OCI-M2 (cell line): Measurements from ENCODE around the gene TRPV3.
"Not testable (repeated sequence)": the region's sequence is repeated elsewhere in the genome, so short reads cannot be mapped to it uniquely, and the experiment has no call there.

ENCODE experiments used
- DNase-seq: peaks from one replicate; lab custom pipeline; 2025; ENCODE audit not compliant: unreplicated experiment; lab: John Stamatoyannopoulos, UW

TRPV3 gene

DNA sequence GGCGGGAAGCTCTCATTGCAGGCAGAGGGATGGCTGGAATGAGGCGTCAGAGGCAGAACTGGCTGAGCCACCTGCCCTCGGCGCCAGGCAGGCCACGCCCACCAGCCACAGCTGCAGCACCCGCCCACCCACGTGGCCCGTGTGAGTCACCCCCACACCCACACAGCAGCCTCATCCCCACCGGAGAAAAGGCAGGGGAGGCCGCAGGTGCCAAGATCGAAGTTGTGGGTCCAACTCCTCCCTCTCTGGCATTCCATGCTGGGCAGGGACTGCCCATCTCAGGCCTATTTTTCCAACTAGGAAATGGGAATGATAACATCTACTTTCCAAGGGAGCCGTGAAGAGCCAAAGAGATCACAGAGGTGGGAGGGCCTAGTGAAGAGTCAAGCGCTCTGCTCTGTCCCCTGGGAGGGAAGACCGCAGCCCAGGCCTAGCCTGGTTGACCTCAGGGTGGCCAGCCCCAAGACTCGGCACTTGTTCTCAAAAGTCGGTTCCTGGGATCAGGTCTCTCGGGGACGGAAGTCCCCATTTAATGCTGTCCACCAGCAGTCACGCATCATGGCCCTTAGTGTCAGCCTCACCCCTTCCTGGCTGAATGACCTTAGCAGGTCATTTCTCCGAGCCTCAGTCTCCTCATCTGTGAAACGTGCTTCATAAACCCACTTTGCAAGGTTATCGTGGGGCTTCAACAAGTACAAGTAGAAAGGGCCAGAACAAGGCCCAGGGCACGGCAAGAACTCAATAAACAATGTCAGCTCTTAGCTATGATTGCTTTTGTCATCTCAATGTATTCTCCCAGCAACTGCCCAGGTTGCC lies at the start of gene TRPV3:
Gene TRPV3, minus strand, starts transcription at position 45 of the 816 bp plus-strand sequence. CDS start 2,962 bp downstream, outside the sequence.
- DNase-seq, result no peak

DNA sequence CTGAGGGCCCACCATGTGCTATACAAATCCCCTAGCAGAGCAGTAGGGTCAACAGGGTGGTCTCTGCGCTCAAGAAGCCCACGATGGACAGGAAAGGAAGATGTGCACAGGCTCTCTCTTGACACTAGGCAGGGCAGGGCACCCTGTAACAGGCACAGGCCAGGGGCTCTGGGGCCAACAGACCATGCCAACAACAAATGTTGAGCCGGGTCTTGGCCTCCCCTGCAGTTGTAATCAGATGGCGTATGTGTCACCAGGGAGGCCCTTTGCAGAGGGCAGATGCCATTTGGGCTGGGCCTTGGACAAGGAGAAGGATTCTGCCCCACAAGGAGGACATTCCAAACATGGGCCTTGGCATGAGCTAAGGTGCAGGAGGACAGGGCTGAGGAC lies 46.3 kb upstream of the TRPV3 start:
- no peak for DNase-seq

DNA sequence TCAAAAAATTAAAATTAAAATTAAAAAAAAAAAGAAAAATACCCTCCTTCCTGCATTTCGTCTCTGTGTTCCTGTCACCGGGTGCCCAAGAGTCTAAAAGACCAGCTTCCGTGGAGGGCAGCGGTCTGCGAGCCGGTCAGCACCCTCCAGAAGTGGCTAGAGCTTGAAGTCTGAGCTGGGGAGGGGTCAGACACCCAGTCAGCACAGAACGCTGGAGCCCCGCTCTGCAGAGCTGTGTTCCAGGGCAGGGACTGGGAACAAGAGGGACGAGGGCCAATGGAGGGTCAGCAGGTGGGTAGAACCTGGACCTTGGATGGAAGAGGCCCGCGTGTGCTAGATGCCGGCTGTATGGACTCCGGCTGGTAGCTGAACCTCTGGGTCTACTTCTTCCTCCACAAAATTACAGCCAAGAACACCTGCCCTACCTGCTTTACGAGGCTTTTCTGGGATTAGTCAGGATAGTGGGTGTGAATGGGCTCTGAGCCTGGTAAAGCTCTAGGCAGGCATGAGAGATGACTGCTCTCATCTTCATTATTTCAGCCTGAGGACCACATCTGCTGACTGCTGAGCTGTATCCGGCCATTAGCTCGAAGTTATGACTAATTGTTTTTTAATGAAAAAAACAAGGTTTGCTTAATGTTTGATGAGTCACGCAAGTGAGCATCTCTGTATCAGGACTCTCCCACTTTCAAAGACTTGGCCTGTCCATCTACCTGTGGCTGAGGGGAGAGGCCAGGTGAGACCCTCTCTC lies 45.7 kb upstream of the TRPV3 start:
- no peak for DNase-seq

DNA sequence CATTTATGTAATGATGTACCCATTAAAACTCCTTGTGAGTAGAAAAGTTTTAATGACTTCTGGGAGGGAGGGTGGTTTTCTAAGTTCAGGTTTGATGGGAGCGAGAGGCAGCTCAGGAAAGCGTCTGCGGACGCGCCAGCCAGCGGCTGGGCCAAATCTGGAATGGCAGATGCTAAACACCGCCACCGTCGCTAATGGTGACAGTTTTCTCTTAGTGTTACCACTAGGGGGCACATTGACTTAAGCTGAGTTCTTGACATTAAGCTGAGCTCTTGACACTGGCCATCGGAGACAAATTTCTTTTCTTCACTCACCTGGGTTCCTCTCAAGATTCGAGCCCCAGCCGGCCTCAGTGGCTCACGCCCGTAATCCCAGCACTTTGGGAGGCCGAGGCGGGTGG lies 44.9 kb upstream of the TRPV3 start:
- no peak for DNase-seq

DNA sequence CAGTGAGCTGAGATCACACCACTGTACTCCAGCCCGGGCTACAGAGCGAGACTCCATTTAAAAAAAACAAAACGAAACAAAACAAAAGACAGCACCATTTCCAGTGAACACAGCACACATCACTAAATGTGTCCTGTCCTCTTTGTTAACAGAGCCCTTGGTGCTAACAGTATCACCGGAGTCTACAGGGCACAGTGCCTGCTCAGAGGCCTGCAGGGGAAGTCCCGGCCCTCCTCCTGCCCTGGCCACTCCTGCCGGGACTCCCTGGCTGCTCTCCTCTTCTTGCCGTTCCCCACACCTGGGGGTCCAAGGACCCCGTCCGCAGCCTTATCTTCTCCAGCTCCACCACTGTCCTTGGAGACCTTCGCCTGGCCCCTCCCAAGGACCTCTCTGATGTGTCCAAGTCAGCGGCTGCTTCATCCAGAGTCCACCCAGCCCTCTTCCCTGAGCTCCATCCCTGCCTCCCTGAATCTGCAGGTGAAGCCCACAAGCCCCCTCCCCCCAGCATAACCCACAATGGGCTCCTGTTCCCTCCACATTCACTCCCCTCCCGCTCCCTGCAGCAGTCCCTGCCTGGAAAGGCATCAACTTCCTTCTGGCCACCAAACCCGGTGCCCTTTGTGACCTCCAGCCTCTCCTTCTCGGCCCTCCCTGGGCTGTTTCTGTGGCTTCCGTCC lies 43.1 kb upstream of the TRPV3 start:
- no peak for DNase-seq

DNA sequence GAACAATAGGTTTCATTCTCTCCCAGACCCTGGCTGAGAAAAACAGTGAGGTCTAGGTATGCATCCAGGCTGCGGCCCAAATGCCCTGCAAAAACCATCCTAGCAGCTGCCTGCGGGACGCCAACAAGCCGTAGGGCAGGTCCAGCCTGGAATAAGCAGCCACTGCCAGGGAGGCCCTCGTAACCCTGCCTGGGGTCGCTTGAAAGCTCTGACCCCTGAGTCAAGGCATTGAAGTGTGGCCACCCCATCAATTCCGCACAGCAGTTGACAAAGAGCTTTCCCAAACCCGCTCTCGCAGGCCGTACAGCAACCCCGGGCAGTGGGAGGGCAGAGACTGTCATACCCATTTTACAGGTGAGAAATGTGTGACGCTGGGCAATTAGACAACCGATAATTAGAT lies 40.5 kb upstream of the TRPV3 start:
- DNase-seq, result no peak

DNA sequence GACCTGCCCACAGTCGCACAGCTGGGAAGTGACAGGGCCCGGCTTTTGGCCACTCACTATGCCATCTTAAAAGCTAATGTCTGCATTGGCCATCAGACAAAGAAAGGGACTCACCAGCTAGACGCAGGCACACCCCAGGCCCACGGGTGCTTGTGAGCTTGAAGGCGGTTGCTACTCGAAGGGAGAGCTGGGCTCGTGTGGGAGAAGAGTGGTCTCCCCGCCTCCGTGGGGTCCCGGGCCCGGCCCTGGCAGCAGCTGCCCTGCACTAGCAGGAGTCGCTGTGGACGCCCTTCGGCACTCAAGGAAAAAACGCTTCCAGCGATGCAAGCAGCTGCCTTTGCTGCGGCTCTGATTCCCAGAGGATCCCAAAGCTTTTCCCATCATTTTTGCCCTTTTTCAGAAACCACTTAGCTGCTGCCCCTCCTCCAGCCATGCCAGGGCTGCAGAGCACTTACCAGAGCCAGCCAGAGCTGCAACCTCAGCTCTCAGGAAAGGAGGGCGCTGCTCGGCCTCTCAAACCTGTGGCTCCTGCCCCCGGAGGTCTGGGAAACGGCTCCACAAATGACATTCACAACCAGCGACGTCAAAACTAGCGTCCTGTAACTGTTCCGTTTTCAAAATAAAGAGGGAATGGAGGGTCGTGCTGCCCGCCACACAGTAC lies 39.3 kb upstream of the TRPV3 start:
- no peak for DNase-seq

DNA sequence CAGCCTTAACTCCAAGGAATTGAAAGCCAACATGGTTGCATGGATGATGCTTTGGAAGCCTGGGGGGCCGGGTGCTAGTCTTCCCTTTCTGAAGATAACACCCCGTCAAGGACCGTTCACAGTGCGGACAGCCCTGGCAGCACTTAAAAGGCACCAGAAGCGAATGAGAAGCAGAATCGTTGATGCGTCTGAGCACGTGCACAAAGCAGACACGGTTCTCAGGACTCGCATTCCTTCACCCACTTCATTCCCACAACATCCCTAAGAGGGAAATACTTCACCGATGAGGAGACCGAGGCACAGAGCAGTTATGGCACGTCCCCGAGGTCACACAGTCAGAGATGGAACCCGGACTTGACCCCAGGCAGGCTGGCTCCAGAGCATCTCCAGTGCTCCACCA lies 37.4 kb upstream of the TRPV3 start:
- no peak for DNase-seq

DNA sequence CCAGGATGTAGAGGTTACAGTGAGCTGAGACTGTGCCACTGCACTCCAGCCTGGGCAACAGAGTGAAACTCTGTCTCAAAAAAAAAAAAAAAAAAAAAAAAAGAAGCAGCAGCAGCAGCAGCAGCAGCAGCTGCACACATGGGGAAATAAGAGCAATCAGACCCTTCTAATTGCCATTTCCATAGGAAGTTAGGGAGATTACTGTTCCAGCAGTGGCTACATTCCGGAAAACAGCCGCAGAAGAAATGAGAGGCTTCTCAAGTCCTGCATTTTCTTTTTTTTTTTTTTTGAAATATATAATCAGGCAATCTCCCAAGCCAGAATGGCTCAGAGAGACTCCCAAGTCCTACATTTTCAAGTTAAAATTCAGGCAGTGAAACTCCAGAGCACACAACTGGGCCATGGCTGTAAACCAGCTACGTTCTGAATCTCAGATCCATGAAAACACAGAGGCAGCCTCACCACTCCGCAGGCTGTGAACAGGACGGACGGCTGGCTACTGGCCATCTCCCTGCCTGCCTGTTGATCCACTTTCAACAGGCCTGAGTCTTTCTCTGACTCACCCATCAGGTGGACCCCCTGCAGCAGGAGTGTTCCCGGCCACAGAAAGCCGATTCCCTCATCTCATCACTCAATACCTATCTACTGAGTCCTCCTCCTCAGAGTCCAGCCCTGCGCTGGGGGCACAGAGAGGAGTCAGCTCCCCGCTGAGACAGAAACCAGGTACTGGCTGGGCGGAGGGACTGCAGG lies 36.6 kb upstream of the TRPV3 start:
- DNase-seq, result no peak

DNA sequence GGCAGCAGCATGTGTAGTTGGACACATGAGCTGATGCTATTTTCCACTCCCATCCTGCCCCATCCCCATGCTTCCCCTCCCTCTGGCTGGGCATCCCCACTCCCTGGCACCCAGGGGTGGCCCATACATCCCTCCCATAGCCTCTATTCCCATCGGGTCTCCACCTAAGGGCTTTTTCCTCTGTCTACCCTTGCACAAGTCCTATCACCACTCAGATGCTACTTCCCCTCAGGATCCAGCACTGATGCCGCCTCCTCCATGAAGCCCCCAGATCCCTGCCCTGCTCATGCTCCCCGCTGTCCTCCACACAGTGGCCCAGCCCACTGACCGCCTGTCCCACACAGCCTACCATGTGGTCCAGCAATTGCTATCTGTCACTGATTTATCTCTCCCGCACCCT lies 35.8 kb upstream of the TRPV3 start:
- DNase-seq, result no peak

DNA sequence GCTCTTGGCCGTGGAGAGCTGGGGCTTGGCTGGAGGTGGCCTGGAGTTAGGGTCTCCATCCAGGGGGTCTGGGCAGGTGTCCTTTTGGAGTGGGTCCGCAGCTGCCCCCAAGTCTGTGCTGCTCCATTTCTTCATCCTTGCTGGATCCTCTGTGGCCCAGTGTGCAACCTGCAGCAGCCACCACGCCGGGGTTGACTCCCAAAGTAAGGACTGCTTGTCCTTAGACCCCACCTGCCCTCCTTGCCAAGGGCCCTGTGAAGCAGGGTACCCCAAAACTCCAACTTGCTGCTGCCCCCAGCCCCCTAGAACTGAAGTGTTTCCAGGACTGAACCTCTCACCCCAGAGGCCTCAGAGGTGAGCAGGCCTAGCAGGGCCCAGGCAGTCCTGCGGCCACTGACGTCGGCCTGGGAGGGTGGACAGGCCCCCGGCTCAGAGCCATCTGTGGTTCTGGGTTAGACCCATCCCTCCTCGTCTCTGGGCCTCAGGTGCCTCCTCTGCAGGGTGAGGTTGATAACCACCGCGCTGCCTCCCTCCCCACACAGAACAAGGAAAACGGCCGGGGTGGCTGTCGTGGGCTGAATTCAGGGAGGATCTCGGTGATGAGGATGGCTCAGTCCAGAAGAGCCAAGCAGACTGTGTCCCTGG lies 34.7 kb upstream of the TRPV3 start:
- no peak for DNase-seq

DNA sequence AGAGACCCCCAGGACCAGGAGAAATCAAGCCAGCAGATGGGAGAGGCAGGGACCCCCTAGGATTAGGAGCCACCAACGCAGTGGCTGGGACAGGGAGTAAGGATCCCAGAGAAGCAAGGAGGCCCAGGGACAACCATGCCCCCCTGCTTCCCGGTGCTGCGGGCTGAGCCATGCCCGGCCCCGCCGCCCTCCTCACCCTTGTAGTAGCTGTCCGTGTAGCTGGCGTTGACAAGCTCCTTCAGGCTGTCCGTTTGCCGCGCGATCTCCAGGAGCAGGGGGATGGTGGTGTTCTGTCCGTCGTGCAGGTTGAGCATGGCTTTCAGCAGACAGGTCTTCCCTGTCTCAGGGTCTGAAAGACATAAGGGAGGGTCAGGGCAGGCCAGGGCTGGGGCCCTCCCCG lies 33.2 kb upstream of the TRPV3 start:
- no peak for DNase-seq

DNA sequence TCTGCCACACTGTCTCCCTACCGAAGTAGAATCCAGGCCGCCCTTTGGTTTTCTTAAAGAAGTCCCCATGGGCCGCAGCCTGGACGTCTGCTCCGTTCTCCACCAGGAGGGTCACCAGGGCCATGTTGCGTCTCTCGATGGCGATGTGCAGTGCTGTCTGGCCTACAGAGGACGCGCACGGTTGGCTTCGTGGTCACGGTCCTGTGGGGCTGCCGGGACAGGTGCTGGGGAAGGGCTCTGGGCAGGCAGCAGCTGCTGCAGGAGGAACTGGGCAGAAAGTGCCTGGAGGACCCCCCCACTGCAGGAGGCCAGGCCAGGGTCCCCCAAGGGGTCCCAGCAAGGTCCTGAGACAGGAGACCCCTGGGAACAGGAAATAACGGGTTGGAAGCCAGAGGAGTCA lies 32.6 kb upstream of the TRPV3 start:
- DNase-seq, result no peak

DNA sequence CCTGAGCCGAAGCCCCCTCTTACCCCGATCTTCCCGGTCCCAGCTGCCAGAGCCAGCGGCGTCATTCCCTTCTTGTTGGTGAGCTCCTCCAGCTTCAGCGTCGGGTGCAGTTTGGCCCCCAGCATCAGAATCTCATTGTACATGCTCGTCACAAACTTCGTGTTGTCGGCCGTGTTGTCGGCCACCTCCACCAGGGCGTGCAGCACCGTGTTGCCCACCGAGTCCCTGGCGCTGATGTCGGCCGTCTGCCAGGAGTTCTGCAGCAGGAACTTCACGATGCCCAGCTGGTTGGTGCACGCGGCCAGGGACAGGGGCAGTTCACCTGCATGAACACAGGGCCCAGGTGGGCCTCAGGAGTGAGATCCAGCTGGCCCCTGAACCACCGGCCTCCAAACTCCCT lies 32.2 kb upstream of the TRPV3 start:
- no peak for DNase-seq

DNA sequence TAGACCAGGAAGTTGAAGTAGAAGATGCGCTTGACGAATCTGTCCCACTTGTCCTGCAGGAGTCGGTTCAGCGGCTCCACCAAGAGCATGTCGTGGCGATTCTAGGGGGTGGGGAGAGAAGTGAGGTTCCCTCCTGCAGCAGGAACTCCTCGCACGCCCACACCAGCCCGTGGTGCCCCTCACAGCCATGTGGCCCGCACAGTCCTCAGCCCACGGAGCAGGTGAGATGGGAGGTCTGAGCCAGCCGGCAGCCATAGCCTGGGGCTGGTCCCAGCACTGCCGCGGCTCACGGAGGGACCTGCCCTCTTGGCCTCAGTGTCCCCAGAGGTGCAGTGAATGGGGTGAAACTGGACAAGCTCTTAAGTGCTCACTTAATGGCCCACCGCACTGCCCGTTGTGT lies 28.2 kb upstream of the TRPV3 start:
- no peak for DNase-seq

DNA sequence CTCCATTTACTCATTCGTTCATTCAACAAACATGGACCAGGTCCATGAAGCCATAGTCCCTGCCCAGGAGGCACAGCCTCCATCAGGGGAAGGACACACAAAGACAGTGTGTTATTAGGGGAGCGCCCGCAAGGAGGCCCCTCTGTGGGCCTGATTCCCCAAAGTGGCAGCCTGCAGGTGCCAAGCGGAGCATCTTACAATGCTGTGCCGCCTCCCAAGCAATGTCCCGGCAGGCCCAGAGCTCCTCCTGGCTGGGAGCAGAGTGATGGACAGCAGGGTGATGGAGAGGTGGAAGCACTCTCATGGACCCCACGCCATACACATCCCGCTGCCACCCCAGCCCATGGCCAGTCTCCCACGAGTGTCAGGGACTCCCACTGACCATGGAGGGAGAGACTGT lies 25.8 kb upstream of the TRPV3 start:
- DNase-seq, result no peak

DNA sequence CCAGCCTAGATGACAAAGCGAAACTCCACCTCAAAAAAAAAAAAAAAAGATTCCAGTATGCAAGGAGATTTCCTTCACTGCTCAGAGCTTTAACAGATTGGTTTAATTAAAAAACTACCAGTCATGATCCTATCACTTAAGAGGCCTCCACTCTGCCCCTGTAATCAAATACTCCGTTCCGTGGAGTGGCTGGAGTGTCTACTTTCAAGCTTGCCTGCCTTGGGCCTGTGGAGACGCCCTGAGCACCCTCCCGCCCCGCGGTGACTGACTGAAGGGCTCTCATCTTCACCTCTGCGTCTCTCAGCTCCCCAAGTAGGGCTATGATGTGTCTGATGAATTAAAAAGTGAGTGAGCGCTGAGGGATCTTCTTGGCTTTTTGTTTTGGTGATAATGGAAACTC lies 25.3 kb upstream of the TRPV3 start:
- DNase-seq, result no peak

DNA sequence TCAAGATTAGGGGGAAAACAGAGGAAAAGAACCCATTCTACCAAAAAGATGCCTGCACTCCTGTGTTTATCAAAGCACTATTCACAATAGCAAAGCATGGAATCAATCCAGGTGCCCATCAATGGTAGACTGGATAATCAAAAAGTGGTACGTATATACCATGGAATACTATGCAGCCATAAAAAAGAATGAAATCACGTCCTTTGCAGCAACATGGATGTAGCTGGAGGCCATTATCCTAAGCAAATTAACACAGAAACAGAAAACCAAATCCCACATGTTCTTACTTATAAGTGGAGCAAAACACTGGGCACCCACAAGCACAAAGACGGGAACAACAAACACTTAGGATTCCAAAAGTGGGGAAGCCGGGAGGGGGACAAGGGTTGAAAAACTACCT lies 21.1 kb upstream of the TRPV3 start:
- DNase-seq, result not testable (repeated sequence)

DNA sequence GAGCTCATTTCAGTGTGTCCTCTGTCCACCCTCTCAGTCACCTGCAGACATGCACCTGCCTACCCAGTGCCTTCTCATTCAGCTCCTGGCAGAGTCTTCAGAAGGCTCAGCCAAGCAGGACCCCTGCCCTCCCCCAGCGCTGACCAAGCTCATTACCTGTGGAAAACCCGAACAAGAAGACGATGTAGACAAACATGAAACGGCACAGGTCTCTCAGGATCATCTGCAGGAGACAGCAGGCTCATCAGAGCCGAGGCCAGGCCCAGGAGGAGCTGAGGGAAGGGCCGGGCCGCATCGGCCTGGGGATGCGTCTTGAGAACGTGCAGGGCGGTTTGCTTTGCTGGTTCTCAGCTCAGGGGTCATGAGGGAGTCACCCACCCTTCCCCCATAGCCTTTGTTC lies 19.4 kb upstream of the TRPV3 start:
- DNase-seq, result no peak

DNA sequence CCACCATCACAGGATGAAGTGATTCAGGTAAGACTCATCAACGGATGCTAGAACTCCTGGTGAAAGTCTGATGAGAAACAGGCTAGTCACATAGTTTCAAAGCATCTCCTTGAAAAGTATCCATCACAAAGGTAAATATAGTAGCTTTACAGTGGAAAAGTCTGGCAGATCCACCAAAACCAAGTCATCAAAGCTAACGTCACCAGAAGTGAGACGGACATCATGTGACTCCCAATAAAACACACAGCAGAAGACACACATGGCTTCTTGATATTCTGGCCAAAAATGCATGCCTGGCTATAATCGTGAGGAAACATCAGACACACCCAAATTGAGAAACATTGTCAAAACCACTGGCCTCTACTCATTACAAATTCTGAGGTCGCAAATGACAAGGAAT lies 17.9 kb upstream of the TRPV3 start:
- DNase-seq, result no peak
